Activated naive CD4-positive, alpha-beta T cell treated with anti-CD3 and anti-CD28 coated beads, Interleukin-2, amount 50 U/mL, for 16 hours (primary cell): ENCODE data around the gene ETS1.
A peak's percentile ranks its signal among the peaks of the same experiment; 100 is the strongest.

ENCODE experiments used
- DNase-seq: peaks from one replicate; pipeline ENCODE4 v3.0.0-alpha.2; 2020

The ETS1 gene

GRCh38 chr11:128535468-128536457, 51.6 kb downstream of the ETS1 start:
- DNase-seq = no peak

DNA sequence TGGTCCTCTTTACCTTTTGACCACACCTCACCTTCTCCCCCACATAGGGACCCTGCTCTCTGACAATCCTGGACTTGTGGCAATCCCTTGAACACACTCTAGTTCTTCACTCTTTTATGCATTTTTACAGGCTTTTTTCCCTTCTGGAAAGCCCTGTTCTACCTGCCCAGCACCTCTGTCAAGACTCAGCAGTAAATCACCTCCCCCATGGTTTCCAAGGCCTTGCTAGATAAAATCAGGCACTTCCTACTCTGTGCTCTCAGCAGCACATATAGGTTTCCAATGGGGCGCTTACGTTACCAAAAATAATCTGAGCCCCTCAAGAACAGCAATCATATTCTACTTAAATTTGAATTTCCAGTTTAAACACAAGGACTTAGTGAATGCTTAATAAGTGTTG, 53.9 kb downstream of the ETS1 start:
- no peak for DNase-seq

- DNase-seq = no peak
Observed at GRCh38 chr11:128532572-128533091, 54.7 kb downstream of the ETS1 start.

GRCh38 chr11:128532016-128532571, 55.3 kb downstream of the ETS1 start:
- DNase-seq = no peak

- no peak for DNase-seq
Observed at GRCh38 chr11:128531588-128531987, 55.8 kb downstream of the ETS1 start.

DNA sequence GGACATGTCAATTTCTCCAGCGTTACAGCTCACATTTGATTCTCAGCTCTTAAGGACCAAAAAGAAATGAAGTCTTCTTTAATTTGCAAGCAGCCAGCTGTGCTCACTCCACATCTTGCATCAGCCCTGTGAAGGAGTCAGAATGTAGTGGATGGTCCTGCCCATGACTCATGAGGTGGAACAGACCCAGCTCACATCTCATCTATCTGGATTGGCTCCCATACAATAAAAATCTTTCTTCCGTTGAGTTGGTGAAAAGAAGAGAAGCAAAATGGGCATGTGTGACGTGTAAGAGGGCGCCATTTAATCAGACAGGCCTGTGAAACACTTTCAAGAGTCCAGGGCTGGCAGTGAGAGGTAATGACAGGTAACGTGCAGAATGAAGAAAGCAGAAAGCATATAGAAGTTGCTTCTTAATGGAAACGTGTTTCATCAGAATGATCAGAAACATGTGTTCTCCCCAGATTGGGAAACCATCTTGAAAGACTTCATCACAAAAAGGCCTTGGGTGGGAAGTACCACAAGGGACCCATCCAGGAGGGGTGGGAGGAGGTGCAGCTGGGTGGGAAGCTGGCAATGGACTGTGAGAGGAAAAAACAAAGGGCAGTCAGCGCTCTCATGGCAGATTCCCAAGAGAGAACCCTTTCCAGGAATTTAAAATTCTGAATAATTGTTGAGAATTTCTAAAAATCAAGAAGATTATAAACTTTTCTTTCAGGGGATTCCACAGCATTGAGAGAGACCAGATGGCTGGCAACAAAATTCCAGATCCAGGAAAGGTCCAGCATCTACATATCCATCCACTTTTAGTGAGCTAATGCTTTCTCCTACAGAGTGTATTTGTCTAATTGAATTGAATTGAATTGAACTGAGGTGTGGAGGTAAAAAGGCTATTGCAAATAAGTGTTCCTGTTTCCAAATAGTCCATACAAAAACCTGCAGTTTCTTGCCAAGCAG, 57.0 kb downstream of the ETS1 start:
- no peak for DNase-seq

DNA sequence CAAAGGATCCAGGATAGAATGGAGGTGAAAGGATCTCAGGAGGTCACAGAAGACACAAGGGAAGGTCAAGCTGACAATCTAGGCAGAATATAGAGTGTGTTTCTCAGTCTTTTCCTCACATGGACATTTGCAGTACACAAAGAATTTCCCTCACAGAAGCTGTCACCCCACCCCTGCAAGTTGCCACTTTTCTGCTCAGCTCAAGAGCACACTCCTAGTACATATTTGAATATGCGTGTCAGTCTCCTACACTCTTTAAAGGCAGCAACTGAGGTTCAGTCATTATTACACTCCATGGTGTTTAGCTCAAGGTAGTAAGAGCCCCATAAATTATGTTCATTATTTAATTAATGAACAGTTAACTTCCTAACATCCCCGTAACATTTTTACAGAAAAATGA, 59.1 kb downstream of the ETS1 start:
- DNase-seq = no peak

- DNase-seq = no peak
Observed at GRCh38 chr11:128527046-128527445, 60.3 kb downstream of the ETS1 start.

GRCh38 chr11:128525411-128526243, 61.7 kb downstream of the ETS1 start:
- no peak for DNase-seq

DNA sequence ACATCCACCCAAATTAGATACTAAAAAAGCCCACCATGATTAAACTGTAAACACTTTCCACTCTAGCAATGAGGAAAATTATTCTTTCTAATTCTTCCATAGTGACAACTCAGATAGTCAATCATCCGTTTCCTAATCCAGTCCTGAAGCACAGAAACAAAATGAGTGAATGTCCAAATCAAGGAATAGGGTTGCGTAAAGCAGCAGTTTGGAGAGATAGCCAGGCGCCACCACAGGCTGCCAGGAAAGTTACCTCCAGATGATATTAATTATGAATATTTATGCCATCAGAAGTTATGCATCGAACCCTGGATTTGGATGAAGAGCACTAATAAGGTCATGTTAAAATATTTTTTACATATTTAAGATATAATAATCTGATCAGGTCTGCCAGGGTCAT, 63.2 kb downstream of the ETS1 start:
- no peak for DNase-seq

- no peak for DNase-seq
Observed at GRCh38 chr11:128523641-128524040, 63.7 kb downstream of the ETS1 start.

GRCh38 chr11:128522943-128523518, 64.3 kb downstream of the ETS1 start:
- peak; percentile 79 for DNase-seq

GRCh38 chr11:128522055-128522942, 65.1 kb downstream of the ETS1 start:
- peak; percentile 82 for DNase-seq

DNA sequence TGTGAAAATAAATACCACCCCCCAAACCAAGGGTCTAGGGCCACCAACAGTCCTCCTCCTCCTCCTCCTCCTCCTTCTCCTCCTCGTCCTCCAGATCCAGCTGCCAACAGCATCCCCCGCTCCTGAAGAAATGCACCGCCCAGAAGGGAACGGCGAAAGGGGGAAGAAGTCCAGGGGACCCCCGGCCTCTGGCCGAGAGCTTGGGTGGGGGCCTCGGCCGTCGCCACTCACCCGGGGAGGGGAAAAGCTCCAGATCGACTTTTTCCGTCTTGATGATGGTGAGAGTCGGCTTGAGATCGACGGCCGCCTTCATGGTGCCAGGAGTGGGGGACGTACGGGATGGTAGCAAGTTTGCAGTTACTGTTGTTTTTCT, 65.7 kb downstream of the ETS1 start:
- no peak for DNase-seq

DNA sequence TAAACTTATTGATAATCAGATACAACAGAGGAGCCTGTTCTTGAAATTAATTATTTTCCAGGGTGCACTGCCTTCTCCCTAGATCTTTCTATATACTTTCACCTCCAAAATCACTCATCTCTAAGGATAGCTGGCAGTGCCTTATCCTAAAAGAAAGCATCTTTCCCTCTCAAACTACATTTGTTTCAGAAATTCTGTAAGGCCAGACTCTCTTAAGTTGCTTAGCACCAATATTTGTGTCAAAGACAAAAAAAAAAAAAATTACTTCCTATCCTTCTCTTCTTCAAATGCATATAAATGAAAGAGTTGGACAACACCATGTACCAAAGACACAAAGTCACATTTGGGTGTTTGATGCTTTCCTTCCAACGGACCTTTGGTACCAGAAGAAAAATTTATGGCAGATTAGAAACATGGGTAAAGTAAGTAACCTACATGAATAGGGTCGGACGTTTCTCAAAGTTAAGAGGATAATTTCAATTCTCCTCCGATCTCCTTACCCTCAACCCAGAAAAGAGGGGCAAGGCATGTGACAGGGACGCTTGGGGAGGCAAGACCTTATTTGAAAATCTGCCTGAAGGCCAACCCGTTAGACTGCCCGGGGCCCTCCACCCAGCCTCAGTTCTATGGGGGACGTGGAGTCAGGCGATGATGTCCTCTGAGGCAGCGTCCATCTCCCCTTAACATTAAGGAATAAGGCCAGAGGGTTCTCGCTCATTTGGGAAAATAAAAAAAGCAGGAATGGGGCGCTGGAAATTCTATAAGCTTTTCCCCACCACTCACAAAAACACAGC, 66.3 kb downstream of the ETS1 start:
- DNase-seq = no peak

GRCh38 chr11:128520206-128520887, 67.0 kb downstream of the ETS1 start:
- DNase-seq = no peak

DNA sequence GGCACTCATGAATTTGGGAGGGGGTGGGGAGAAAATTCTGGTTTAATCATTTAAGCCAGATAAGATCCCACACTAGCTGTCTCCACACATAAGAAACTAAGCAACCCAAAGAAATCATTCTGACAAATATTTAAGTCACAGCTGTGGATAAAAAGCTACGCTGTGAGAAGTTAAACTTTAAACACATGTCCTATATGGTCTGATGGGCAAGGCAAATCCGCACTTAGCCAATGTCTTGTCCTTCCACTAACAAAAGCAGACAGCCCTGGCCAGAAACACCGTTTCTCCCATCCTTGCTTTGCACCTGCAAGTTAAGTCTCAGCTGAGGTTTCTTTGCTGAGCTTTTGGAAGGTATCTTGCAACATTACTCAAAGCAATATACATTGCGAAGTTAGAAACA, 68.0 kb downstream of the ETS1 start:
- no peak for DNase-seq

- DNase-seq = no peak
Observed at GRCh38 chr11:128518493-128519207, 68.7 kb downstream of the ETS1 start.
